K562 (cell line): Measurements from ENCODE around the gene SRBD1. TPM values are rescaled to one million over a fixed set of nuclear protein-coding genes. Genes with fewer than 3 reads are reported as not detected.

Experiments
- ATAC-seq: fragments of 200-7000 bp; cut with Tn5 transposase; 3 replicates; pipeline ENCODE4 v1.9.1; 2020; ENCODE audit warnings: moderate library complexity
- BruUV-seq: library from RNA; stranded (reverse); fragments of 400-500 nt; replicated peaks from 2 replicates; lab custom pipeline; 2021; lab: Mats Ljungman, UMichigan
- CTCF ChIA-PET: fragments of 300-600 bp; formaldehyde crosslinking; extraction: SDS; loops from one replicate; lab custom pipeline; 2021; ENCODE audit warnings: low intra/inter-chr PET ratio; lab: Yijun Ruan, JAX
- POLR2A ChIA-PET: fragments of 300-600, 350-650 bp; sonication (Branson Sonifier 250); formaldehyde crosslinking; extraction: SDS; loops from one replicate; lab custom pipeline; 2021; ENCODE audit warnings: antibody characterized with exemption, inconsistent platforms; lab: Yijun Ruan, JAX
- DNase-seq, 4 experiments: peaks; one replicate each; pipeline versions ENCODE4 v3.0.0 to v3.0.0-alpha.2; 2011 to 2018; ENCODE audit warnings: low spot score in 3 of 4, mixed read lengths in 3 of 4; ENCODE audit errors: extremely low read depth in 1 of 4
- FAIRE-seq: peaks from 2 replicates; lab custom pipeline; 2011; peaks lifted over from hg19 to GRCh38; lab: Jason Lieb, UNC
- H2AFZ ChIP-seq: 2 replicates; pipeline ENCODE4 v1.6.0; 2011; ENCODE audit warnings: low read depth, low read length, control low read depth, inconsistent platforms
- H3K27ac ChIP-seq: fragments of 200-600 bp; 3 replicates; pipeline ENCODE4 v1.8.0; 2011; ENCODE audit warnings: low read depth, mild to moderate bottlenecking, control low read depth, inconsistent platforms, low read length, moderate library complexity, mixed read lengths; ENCODE audit errors: extremely low read depth
- H3K27me3 ChIP-seq, 2 experiments: fragments of 300-600 bp in 1 of 2; 2 replicates in 1 of 2; 3 replicates in 1 of 2; pipeline versions ENCODE4 v1.6.0 to v1.8.0; 2011; ENCODE audit warnings: inconsistent platforms in 2 of 2, low read length in 2 of 2, mild to moderate bottlenecking in 1 of 2, mixed read lengths in 1 of 2, moderate library complexity in 1 of 2; ENCODE audit not compliant: control insufficient read depth in 2 of 2, insufficient read depth in 2 of 2
- H3K36me3 ChIP-seq: fragments of 300-600 bp; 3 replicates; pipeline ENCODE4 v1.8.0; 2011; ENCODE audit warnings: mild to moderate bottlenecking, low read length, inconsistent platforms; ENCODE audit not compliant: control insufficient read depth, insufficient read depth
- H3K4me1 ChIP-seq, 2 experiments: fragments of 200-600 bp in 1 of 2; replicated peaks in 1 of 2; 2 replicates in 1 of 2; 3 replicates in 1 of 2; pipeline versions ENCODE4 v1.5.1 to v1.8.0; 2011; ENCODE audit warnings: inconsistent platforms in 2 of 2, low read length in 2 of 2, mild to moderate bottlenecking in 1 of 2, mixed read lengths in 1 of 2, moderate library complexity in 1 of 2; ENCODE audit not compliant: control insufficient read depth in 2 of 2, insufficient read depth in 2 of 2
- H3K4me2 ChIP-seq: 2 replicates; pipeline ENCODE4 v1.6.1; 2011; ENCODE audit warnings: low read length, control low read depth, inconsistent platforms, mixed read lengths; ENCODE audit not compliant: insufficient read depth
- H3K4me3 ChIP-seq: fragments of 200-600 bp; sonication (generic), shearing (Covaris generic); 2 replicates; pipeline ENCODE4 v1.5.1; 2016; ENCODE audit warnings: control low read depth, inconsistent platforms
- H3K79me2 ChIP-seq: fragments of 200-600 bp; 3 replicates; pipeline ENCODE4 v1.8.0; 2011; ENCODE audit warnings: low read length, inconsistent platforms; ENCODE audit not compliant: control insufficient read depth, insufficient read depth
- H3K9ac ChIP-seq, 2 experiments: 2 replicates each; pipeline versions ENCODE4 v1.6.0 to v1.6.1; 2011; ENCODE audit warnings: low read depth in 2 of 2, low read length in 2 of 2, control low read depth in 1 of 2, inconsistent platforms in 1 of 2, mild to moderate bottlenecking in 1 of 2, mixed read lengths in 1 of 2; ENCODE audit not compliant: insufficient read depth in 1 of 2
- H3K9me1 ChIP-seq: one replicate; pipeline ENCODE4 v1.6.0; 2011; ENCODE audit warnings: inconsistent platforms, mild to moderate bottlenecking, low read length, moderate library complexity; ENCODE audit not compliant: control insufficient read depth, insufficient read depth
- H3K9me3 ChIP-seq: replicated peaks from 2 replicates; pipeline ENCODE4 v1.5.1; 2011; ENCODE audit warnings: low read depth, low read length, inconsistent platforms; ENCODE audit not compliant: control insufficient read depth, insufficient read depth
- H4K20me1 ChIP-seq: replicated peaks from 2 replicates; pipeline ENCODE4 v1.6.1; 2011; ENCODE audit warnings: low read length, inconsistent platforms, mixed read lengths; ENCODE audit not compliant: control insufficient read depth, insufficient read depth
- NEUROD1 ChIP-seq: fragments of 150-350 bp; IDR thresholded peaks from 2 replicates; pipeline ENCODE4 v1.6.1; 2014; ENCODE audit warnings: borderline replicate concordance, low read length, low read depth; ENCODE audit not compliant: partially characterized antibody
- RAD21 ChIP-seq, 2 experiments: fragments of 250-450 bp in 1 of 2; fragments of 450-650 bp in 1 of 2; sonication (Bioruptor Pico) in 1 of 2; formaldehyde crosslinking in 1 of 2; IDR thresholded peaks in 1 of 2; conservative IDR thresholded peaks in 1 of 2; 2 replicates each; pipeline versions ENCODE4 v1.4.0 to v1.8.0; 2020 to 2022; ENCODE audit warnings: mild to moderate bottlenecking in 2 of 2, moderate library complexity in 1 of 2
- SAFB2 ChIP-seq: fragments of 200-400 bp; formaldehyde crosslinking; IDR thresholded peaks from 2 replicates; pipeline ENCODE4 v1.6.1; 2018; ENCODE audit warnings: borderline replicate concordance, low read length, low read depth, moderate library complexity; ENCODE audit not compliant: severe bottlenecking
- ZNF584 ChIP-seq: fragments of 200-800 bp; sonication (Bioruptor generic); IDR thresholded peaks from 2 replicates; pipeline ENCODE4 v1.6.1; 2016; ENCODE audit warnings: low read depth, mild to moderate bottlenecking, missing genetic modification characterization, missing compliant biosample characterization
- ZNF717 ChIP-seq: fragments of 250-450 bp; sonication (Bioruptor Pico); IDR thresholded peaks from 2 replicates; pipeline ENCODE4 v1.5.0; 2021
- ZSCAN29 ChIP-seq: fragments of 450-650 bp; IDR thresholded peaks from 2 replicates; pipeline ENCODE4 v1.6.1; 2017
- WGBS: fragments of 100-300 bp; shearing (Covaris generic); methylation state at CpG from one replicate; pipeline ENCODE4 v1.1.6; 2016; ENCODE audit warnings: low coverage, mixed read lengths; ENCODE audit not compliant: insufficient coverage; ENCODE audit errors: missing lambda C conversion rate; 5-methylcytosine and 5-hydroxymethylcytosine counted together
- in situ Hi-C: fragments of 300-500 bp; cut with MboI; formaldehyde crosslinking; loops from 4 replicates; pipeline ENCODE4 v1.15.0; 2018; ENCODE audit warnings: inconsistent platforms, mixed read lengths
- intact Hi-C: fragments of 100-400 bp; cut with micrococcal nuclease; formaldehyde crosslinking; loops from 2 replicates; pipeline ENCODE4 v1.14.2; 2022
- polyA plus RNA-seq, 8 experiments: library from polyadenylated mRNA; depleted of rRNA in 4 of 8; stranded (reverse) in 5 of 8; unstranded in 3 of 8; fragments of >200 nt; fragmentation: Nextera tagmentation in 2 of 8; fragmentation: Illumina TruSeq in 1 of 8; extraction: Ambion mirVana in 2 of 8; extraction: Trizol in 1 of 8; gene quantifications; 2 replicates each; pipeline versions ENCODE4 v1.2.1 to v1.2.3, GENCODE V29; 2011 to 2014; ENCODE audit warnings: inconsistent platforms in 1 of 8, missing spikeins in 1 of 8
- total RNA-seq, 7 experiments: library from RNA; depleted of rRNA in 6 of 7; stranded (reverse); fragments of >200 nt in 6 of 7; fragmentation: Illumina TruSeq in 2 of 7; extraction: Trizol in 2 of 7; gene quantifications; 2 replicates each; pipeline versions ENCODE4 v1.2.1 to v1.2.3, GENCODE V29; 2011 to 2021; ENCODE audit warnings: low replicate concordance in 1 of 7
- TF ChIP-seq, protein P1 (sequence below): IDR thresholded peaks from 3 replicates; pipeline ENCODE4 v1.6.1; 2011; ENCODE audit warnings: borderline replicate concordance, mild to moderate bottlenecking, moderate library complexity; ENCODE audit not compliant: insufficient read length; ENCODE audit errors: extremely low read depth
- TF ChIP-seq, protein P2 (sequence below), 2 experiments: fragments of 450-650 bp in 1 of 2; sonication (generic) in 1 of 2; formaldehyde crosslinking in 1 of 2; IDR thresholded peaks in 1 of 2; conservative IDR thresholded peaks in 1 of 2; 2 replicates each; pipeline versions ENCODE4 v1.6.1 to v1.8.1; 2016 to 2023; ENCODE audit warnings: mild to moderate bottlenecking in 2 of 2, moderate library complexity in 2 of 2, inconsistent platforms in 1 of 2, missing genetic modification reagents in 1 of 2
- TF ChIP-seq, protein P3 (sequence below): fragments of 250-450 bp; sonication (Bioruptor Pico); IDR thresholded peaks from 2 replicates; pipeline ENCODE4 v1.4.0; 2020; ENCODE audit warnings: mild to moderate bottlenecking, moderate library complexity

Gene SRBD1
- total and polyA plus RNA-seq, 9 of the 15 experiments (the other 6 are each of a cell fraction or from before 2014, with no cell fraction given) = 6.9 to 23.2 (median 14.7) TPM

DNA sequence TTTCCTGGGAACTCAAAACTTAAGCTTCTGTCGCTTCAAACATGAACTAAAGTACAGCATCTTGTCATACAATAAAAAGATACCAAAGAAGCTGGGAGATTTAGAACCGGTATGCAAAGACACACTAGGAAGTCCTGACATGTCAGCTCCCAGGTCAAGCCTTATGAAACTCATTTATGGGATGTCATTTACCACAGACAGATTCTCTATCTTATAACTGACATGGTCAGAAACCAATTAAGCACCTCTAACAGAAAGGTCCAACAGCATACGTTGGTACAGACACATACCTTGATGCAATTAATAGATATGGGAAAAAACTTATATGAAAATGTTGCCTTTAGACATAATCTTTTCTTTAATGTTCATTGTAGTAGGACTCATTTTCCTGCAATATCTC is 169.0 kb downstream of the SRBD1 start (continued):
- TF ChIP-seq, protein P1, sequence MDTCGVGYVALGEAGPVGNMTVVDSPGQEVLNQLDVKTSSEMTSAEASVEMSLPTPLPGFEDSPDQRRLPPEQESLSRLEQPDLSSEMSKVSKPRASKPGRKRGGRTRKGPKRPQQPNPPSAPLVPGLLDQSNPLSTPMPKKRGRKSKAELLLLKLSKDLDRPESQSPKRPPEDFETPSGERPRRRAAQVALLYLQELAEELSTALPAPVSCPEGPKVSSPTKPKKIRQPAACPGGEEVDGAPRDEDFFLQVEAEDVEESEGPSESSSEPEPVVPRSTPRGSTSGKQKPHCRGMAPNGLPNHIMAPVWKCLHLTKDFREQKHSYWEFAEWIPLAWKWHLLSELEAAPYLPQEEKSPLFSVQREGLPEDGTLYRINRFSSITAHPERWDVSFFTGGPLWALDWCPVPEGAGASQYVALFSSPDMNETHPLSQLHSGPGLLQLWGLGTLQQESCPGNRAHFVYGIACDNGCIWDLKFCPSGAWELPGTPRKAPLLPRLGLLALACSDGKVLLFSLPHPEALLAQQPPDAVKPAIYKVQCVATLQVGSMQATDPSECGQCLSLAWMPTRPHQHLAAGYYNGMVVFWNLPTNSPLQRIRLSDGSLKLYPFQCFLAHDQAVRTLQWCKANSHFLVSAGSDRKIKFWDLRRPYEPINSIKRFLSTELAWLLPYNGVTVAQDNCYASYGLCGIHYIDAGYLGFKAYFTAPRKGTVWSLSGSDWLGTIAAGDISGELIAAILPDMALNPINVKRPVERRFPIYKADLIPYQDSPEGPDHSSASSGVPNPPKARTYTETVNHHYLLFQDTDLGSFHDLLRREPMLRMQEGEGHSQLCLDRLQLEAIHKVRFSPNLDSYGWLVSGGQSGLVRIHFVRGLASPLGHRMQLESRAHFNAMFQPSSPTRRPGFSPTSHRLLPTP = no peak
- TF ChIP-seq ZNF584 = no peak
- TF ChIP-seq, protein P2, sequence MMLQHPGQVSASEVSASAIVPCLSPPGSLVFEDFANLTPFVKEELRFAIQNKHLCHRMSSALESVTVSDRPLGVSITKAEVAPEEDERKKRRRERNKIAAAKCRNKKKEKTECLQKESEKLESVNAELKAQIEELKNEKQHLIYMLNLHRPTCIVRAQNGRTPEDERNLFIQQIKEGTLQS (IDR thresholded peaks at IDR 0.05) = no peak
- TF ChIP-seq, protein P2 (CRISPR knock-in tag; conservative IDR thresholded peaks at IDR 0.05) = no peak

DNA sequence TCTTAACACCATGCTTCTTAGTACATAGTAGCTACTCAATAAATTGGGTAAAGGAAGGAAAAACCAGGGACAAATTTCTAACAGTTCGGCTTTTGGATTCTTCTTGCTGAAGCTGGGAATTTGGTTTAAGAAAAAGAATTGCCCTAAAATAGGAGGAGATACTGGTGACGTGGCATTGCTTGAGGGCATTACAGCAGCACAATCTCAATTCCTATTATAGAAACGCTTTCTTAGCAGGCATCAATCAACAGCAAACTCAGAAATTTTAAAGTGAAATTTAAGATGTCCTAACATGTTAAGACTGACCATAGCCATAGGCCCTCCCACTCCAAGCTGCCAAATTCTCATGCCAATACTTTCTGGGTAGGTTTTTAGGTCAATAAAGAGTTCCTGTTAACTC is 169.5 kb downstream of the SRBD1 start:
- in situ Hi-C loops = no loop called here
- Histone ChIP-seq H3K4me1 (peaks cover 0 to 15% of the 10 kb centered on the region in 2 experiments; a peak in 2 of 5 replicates), H3K79me2 (no peaks in the 10 kb centered on the region), H3K4me2 (no peak overlapping the region), H3K27me3 (no peaks in the 10 kb centered on the region), H3K27ac (no peak overlapping the region), H3K4me3 (no peak overlapping the region), H3K9ac (no peak overlapping the region), H2AFZ (no peak overlapping the region), H3K36me3 (no peaks in the 10 kb centered on the region), H3K9me1 (no peaks in the 10 kb centered on the region), H4K20me1 (no peaks in the 10 kb centered on the region), H3K9me3 (no peaks in the 10 kb centered on the region)
- DNase-seq = no peak
- no peak for ATAC-seq
- intact Hi-C loops = no loop called here
- POLR2A ChIA-PET = no interaction called here
- no peak for FAIRE-seq
- 85% methylated on average over 3 of the region's 3 CpGs for WGBS
- TF ChIP-seq NEUROD1 (no peak), ZNF717 (CRISPR knock-in tag) (no peak), ZSCAN29 (no peak), RAD21 (CRISPR knock-in tag; conservative IDR thresholded peaks at IDR 0.05 in 1 of 2, IDR thresholded peaks at IDR 0.05 in 1 of 2) (no peak), SAFB2 (no peak)
- TF ChIP-seq, protein P3, sequence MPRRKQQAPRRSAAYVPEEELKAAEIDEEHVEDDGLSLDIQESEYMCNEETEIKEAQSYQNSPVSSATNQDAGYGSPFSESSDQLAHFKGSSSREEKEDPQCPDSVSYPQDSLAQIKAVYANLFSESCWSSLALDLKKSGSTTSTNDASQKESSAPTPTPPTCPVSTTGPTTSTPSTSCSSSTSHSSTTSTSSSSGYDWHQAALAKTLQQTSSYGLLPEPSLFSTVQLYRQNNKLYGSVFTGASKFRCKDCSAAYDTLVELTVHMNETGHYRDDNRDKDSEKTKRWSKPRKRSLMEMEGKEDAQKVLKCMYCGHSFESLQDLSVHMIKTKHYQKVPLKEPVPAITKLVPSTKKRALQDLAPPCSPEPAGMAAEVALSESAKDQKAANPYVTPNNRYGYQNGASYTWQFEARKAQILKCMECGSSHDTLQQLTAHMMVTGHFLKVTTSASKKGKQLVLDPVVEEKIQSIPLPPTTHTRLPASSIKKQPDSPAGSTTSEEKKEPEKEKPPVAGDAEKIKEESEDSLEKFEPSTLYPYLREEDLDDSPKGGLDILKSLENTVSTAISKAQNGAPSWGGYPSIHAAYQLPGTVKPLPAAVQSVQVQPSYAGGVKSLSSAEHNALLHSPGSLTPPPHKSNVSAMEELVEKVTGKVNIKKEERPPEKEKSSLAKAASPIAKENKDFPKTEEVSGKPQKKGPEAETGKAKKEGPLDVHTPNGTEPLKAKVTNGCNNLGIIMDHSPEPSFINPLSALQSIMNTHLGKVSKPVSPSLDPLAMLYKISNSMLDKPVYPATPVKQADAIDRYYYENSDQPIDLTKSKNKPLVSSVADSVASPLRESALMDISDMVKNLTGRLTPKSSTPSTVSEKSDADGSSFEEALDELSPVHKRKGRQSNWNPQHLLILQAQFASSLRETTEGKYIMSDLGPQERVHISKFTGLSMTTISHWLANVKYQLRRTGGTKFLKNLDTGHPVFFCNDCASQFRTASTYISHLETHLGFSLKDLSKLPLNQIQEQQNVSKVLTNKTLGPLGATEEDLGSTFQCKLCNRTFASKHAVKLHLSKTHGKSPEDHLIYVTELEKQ (CRISPR knock-in tag) = no peak
- CTCF ChIA-PET = no interaction called here
- no TSS peak for BruUV-seq
